Spleen (tissue), 7 donors: ENCODE measurements around the gene MECP2.
A peak's percentile ranks its signal among the peaks of the same experiment; 100 is the strongest.

ENCODE experiments used
- POLR2AphosphoS5 ChIP-seq, 3 donors: sonication (generic); formaldehyde crosslinking; IDR thresholded peaks; one replicate each; pipeline ENCODE4 v1.5.1; 2017; ENCODE audit warnings: antibody characterized with exemption in 3 of 3
- TF ChIP-seq, protein P1 (sequence below), 11 experiments: fragments of 200-600 bp in 7 of 11; fragments of 450-650 bp in 4 of 11; sonication (generic) in 4 of 11; IDR thresholded peaks in 8 of 11; conservative IDR thresholded peaks in 3 of 11; 1 replicate in 7 of 11; 2 replicates in 4 of 11; pipeline versions ENCODE4 v1.4.0 to v1.8.0; 2016 to 2021; ENCODE audit warnings: antibody characterized with exemption in 11 of 11, inconsistent platforms in 4 of 11, mild to moderate bottlenecking in 1 of 11
- donor health status: DM: no; HTN: no; CAD: no; lungs with moderate emphysema.
- donor health status: DM: no; HTN: no; CAD: no.
- donor health status: DM: no; HTN: no; CAD: no.

- TF ChIP-seq, protein P1, sequence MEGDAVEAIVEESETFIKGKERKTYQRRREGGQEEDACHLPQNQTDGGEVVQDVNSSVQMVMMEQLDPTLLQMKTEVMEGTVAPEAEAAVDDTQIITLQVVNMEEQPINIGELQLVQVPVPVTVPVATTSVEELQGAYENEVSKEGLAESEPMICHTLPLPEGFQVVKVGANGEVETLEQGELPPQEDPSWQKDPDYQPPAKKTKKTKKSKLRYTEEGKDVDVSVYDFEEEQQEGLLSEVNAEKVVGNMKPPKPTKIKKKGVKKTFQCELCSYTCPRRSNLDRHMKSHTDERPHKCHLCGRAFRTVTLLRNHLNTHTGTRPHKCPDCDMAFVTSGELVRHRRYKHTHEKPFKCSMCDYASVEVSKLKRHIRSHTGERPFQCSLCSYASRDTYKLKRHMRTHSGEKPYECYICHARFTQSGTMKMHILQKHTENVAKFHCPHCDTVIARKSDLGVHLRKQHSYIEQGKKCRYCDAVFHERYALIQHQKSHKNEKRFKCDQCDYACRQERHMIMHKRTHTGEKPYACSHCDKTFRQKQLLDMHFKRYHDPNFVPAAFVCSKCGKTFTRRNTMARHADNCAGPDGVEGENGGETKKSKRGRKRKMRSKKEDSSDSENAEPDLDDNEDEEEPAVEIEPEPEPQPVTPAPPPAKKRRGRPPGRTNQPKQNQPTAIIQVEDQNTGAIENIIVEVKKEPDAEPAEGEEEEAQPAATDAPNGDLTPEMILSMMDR (IDR thresholded peaks at IDR 0.05 in 8 of 11, conservative IDR thresholded peaks at IDR 0.05 in 3 of 11): peak; percentile 70 to 94 (median 82)
- TF ChIP-seq POLR2AphosphoS5 (IDR thresholded peaks at IDR 0.05): peak in 2 of 3 donors; percentile 16 to 39
Observed at GRCh38 chrX:154013614-154014360, 83.7 kb downstream of the MECP2 start.
